OCI-LY1 (cell line): ENCODE data around the gene AMPD3.

ENCODE experiments used
- H2AFZ ChIP-seq: fragments of 200-600 bp; sonication (generic), shearing (Covaris generic); 2 replicates; pipeline ENCODE4 v1.6.0; 2014; ENCODE audit warnings: antibody characterized with exemption, mild to moderate bottlenecking, low read length
- H3F3A ChIP-seq: fragments of 200-600 bp; sonication (generic), shearing (Covaris generic); 2 replicates; pipeline ENCODE4 v1.6.0; 2014; ENCODE audit warnings: mild to moderate bottlenecking, antibody characterized with exemption, low read length, moderate library complexity; ENCODE audit not compliant: insufficient read depth
- H3K27ac ChIP-seq: fragments of 200-600 bp; sonication (generic); 2 replicates; pipeline ENCODE4 v1.5.1; 2014; ENCODE audit warnings: low read length, mixed run types, mild to moderate bottlenecking, low read depth; ENCODE audit not compliant: poor library complexity, severe bottlenecking
- H3K27me3 ChIP-seq: fragments of 200-600 bp; sonication (generic); 2 replicates; pipeline ENCODE4 v1.6.0; 2014; ENCODE audit warnings: antibody characterized with exemption, mild to moderate bottlenecking, low read length, moderate library complexity; ENCODE audit not compliant: insufficient read depth
- H3K36me3 ChIP-seq: fragments of 200-600 bp; sonication (generic); 2 replicates; pipeline ENCODE4 v1.6.1; 2014; ENCODE audit warnings: mild to moderate bottlenecking, antibody characterized with exemption, low read length, moderate library complexity, mixed read lengths; ENCODE audit not compliant: insufficient read depth
- H3K4me1 ChIP-seq: fragments of 200-600 bp; sonication (generic); 2 replicates; pipeline ENCODE4 v1.5.1; 2014; ENCODE audit warnings: mild to moderate bottlenecking, low read length, moderate library complexity; ENCODE audit not compliant: insufficient read depth, severe bottlenecking
- H3K4me2 ChIP-seq: fragments of 200-600 bp; sonication (generic), shearing (Covaris generic); 2 replicates; pipeline ENCODE4 v1.6.1; 2014; ENCODE audit warnings: low read length
- H3K4me3 ChIP-seq: fragments of 200-600 bp; sonication (generic); 2 replicates; pipeline ENCODE4 v1.5.1; 2014; ENCODE audit warnings: low read length, low read depth, mild to moderate bottlenecking, mixed read lengths; ENCODE audit not compliant: poor library complexity, severe bottlenecking
- H3K79me2 ChIP-seq: fragments of 200-600 bp; shearing (Covaris generic); 2 replicates; pipeline ENCODE4 v1.6.1; 2016; ENCODE audit warnings: mixed run types, low read length, mixed read lengths; ENCODE audit not compliant: insufficient read depth
- H3K9ac ChIP-seq: fragments of 200-600 bp; sonication (generic), shearing (Covaris generic); 2 replicates; pipeline ENCODE4 v1.6.1; 2014; ENCODE audit warnings: mild to moderate bottlenecking, low read length, mixed read lengths
- H3K9me2 ChIP-seq: fragments of 200-600 bp; sonication (generic), shearing (Covaris generic); 2 replicates; pipeline ENCODE4 v1.6.1; 2014; ENCODE audit warnings: low read depth, mild to moderate bottlenecking, low read length, mixed read lengths
- H3K9me3 ChIP-seq: fragments of 200-600 bp; shearing (Covaris generic); 2 replicates; pipeline ENCODE4 v1.6.1; 2014; ENCODE audit warnings: low read length, mixed read lengths
- H4K20me1 ChIP-seq: fragments of 200-600 bp; sonication (generic), shearing (Covaris generic); 2 replicates; pipeline ENCODE4 v1.6.0; 2016; ENCODE audit warnings: mild to moderate bottlenecking, low read length; ENCODE audit not compliant: insufficient read depth
- CTCF ChIP-seq: fragments of 200-600 bp; sonication (generic), shearing (Covaris generic); IDR thresholded peaks from 2 replicates; pipeline ENCODE4 v1.5.1; 2017; ENCODE audit warnings: mild to moderate bottlenecking, antibody characterized with exemption, low read length, moderate library complexity, mixed read lengths
- EZH2 ChIP-seq: fragments of 200-600 bp; sonication (generic), shearing (Covaris generic); IDR thresholded peaks from 2 replicates; pipeline ENCODE4 v1.8.0; 2017; ENCODE audit warnings: borderline replicate concordance, mixed run types, mild to moderate bottlenecking, antibody characterized with exemption, low read length, moderate library complexity, mixed read lengths

The AMPD3 gene

GRCh38 chr11:10486161-10486840 lies 31.2 kb downstream of the AMPD3 start:
- no peaks in the 10 kb centered on the region for H3K79me2 ChIP-seq
- H3F3A ChIP-seq, result no peaks in the 10 kb centered on the region
- no peak overlapping the region for H3K9ac ChIP-seq
- H3K4me2 ChIP-seq, result no peak overlapping the region
- H3K9me2 ChIP-seq, result no peaks in the 10 kb centered on the region
- no peak overlapping the region for H3K27ac ChIP-seq
- H3K4me3 ChIP-seq, result no peak overlapping the region
- H4K20me1 ChIP-seq, result no peaks in the 10 kb centered on the region
- H2AFZ ChIP-seq, result no peak overlapping the region
- TF ChIP-seq CTCF (no peak), EZH2 (no peak)
- no peaks in the 10 kb centered on the region for H3K27me3 ChIP-seq
- H3K4me1 ChIP-seq, result peaks cover 15% of the 10 kb centered on the region
- no peaks in the 10 kb centered on the region for H3K9me3 ChIP-seq
- H3K36me3 ChIP-seq, result peaks cover 59% of the 10 kb centered on the region

GRCh38 chr11:10487002-10487647 lies 32.1 kb downstream of the AMPD3 start:
- Histone ChIP-seq H3F3A (no peaks in the 10 kb centered on the region), H3K27me3 (no peaks in the 10 kb centered on the region), H3K4me2 (no peak overlapping the region), H3K9me3 (no peaks in the 10 kb centered on the region), H4K20me1 (no peaks in the 10 kb centered on the region), H3K4me3 (no peak overlapping the region), H3K27ac (no peak overlapping the region), H3K9me2 (no peaks in the 10 kb centered on the region), H3K9ac (no peak overlapping the region), H3K79me2 (no peaks in the 10 kb centered on the region), H3K4me1 (peaks cover 15% of the 10 kb centered on the region), H3K36me3 (peaks cover 57% of the 10 kb centered on the region), H2AFZ (no peak overlapping the region)
- TF ChIP-seq EZH2 (no peak), CTCF (no peak)

GRCh38 chr11:10488121-10488933 lies 33.3 kb downstream of the AMPD3 start:
- Histone ChIP-seq H3K36me3 (peaks cover 61% of the 10 kb centered on the region), H4K20me1 (no peaks in the 10 kb centered on the region), H3K4me3 (no peak overlapping the region), H3K9me2 (no peaks in the 10 kb centered on the region), H3K4me2 (no peak overlapping the region), H3K9ac (no peak overlapping the region), H3F3A (no peaks in the 10 kb centered on the region), H3K9me3 (no peaks in the 10 kb centered on the region), H3K79me2 (no peaks in the 10 kb centered on the region), H3K27me3 (no peaks in the 10 kb centered on the region), H3K27ac (peak overlapping the region; percentile 37), H2AFZ (no peak overlapping the region), H3K4me1 (peaks cover 15% of the 10 kb centered on the region)
- TF ChIP-seq CTCF (no peak), EZH2 (no peak)
